Measurements from ENCODE around the gene MEI1.
A peak's percentile ranks its signal among the peaks of the same experiment; 100 is the strongest.
"Not testable (repeated sequence)": the region's sequence is repeated elsewhere in the genome, so short reads cannot be mapped to it uniquely, and the experiment has no call there.

The MEI1 gene

GRCh38 chr22:41682033-41682807 is 17.1 kb upstream of the MEI1 start:
- FAIRE-seq (peak; percentile 85), DNase-seq (ENCODE audit: extremely low spot score, insufficient read length, low read depth) (peak; percentile 67)

DNA sequence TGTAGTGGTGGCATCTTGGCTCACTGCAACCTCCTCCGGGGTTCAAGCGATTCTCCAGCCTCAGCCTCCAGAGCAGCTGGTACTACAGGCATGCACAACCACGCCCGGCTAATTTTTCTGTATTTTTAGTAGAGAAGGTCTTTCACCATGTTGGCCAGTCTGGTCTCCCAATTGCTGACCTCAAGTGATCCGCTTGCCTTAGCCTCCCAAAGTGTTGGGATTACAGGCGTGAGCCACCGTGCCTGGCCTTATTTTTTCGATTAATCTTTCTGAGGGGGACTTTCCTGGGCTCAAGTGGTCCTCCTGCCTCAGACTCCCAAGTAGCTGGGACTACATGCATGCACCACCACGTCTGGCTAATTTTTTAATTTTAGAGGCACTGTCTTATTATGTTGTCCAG is 16.3 kb upstream of the MEI1 start:
- FAIRE-seq (no peak), DNase-seq (ENCODE audit: extremely low spot score, insufficient read length, low read depth) (no peak)

DNA sequence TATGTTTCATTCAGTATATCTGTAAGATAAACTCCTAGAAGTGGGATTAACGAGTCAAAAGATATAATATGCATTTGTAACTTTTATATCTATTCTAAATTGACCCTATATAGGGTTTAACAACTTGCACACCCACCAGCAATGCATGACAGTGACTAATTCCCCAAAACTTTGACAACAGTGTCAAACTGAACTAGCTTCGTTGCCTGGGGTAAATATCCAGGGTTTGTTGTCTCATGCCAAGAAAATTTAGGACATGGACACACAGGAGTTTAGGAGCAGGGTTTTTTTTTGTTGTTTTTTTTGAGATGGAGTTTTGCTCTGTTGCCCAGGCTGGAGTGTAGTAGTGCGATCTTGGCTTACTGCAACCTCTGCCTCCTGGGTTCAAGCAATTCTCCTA is 15.7 kb upstream of the MEI1 start:
- no peak for FAIRE-seq

GRCh38 chr22:41684194-41684593 is 15.1 kb upstream of the MEI1 start:
- DNase-seq (ENCODE audit: extremely low spot score, insufficient read length, low read depth) (no peak), FAIRE-seq (no peak)

More for the DNA sequence above, 15.7 kb upstream of the MEI1 start:
- DNase-seq (ENCODE audit: extremely low spot score, insufficient read length, low read depth), result no peak

DNA sequence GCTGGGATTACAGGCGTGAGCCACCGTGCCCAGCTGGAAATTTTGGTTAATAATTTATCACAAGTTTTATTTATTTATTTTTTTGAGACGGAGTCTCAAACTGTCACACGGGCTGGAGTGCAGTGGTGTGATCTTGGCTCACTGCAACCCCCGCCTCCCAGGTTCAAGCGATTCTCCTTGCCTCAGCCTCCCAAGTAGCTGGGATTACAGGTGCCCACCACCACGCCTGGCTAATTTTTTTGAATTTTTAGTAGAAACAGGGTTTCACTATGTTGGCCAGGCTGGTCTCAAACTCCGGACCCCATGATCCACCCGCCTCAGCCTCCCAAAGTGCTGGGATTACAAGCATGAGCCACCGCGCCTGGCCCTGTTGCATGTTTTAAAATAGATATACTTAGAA is 12.4 kb upstream of the MEI1 start:
- DNase-seq (ENCODE audit: extremely low spot score, insufficient read length, low read depth); FAIRE-seq: not testable (repeated sequence)

DNA sequence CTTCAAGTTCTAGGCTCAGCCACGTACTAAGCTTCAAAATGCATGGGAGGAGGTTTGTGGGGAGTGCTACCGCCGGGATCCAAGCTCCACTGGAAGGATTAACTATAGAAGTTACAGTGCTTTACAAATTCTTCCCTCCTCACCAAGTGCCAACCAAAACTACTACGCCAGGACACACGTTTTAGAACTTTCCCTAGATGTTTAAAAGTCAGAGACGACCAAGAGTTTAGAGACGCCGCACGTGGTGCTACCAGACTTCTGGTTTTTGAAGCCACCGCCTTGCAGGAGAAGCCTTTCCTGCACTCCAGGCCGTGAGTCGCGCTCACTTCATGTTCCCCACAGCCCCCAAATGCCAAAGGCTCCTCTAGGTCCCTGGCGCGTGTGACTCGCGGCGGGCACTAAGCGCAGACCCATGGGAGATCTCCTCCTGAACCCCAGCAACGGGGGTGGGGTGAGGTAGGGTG is 11.4 kb upstream of the MEI1 start:
- FAIRE-seq (peak; percentile 49), DNase-seq (ENCODE audit: extremely low spot score, insufficient read length, low read depth) (no peak)

GRCh38 chr22:41688365-41689211 is 10.7 kb upstream of the MEI1 start, which contains the start of gene SNU13:
SNU13 (minus strand) TSS chr22:41688867; CDS start chr22:41688796, 71 bp downstream.
- FAIRE-seq, result peak; percentile 97
- peak; percentile 92 for DNase-seq (ENCODE audit: extremely low spot score, insufficient read length, low read depth)

- DNase-seq (ENCODE audit: extremely low spot score, insufficient read length, low read depth), result no peak
- no peak for FAIRE-seq
Measured at GRCh38 chr22:41690476-41690875, 8.8 kb upstream of the MEI1 start.

GRCh38 chr22:41695211-41695610 is 4.1 kb upstream of the MEI1 start:
- DNase-seq (ENCODE audit: extremely low spot score, insufficient read length, low read depth) (no peak), FAIRE-seq (no peak)

GRCh38 chr22:41696703-41697102 is 2.6 kb upstream of the MEI1 start:
- FAIRE-seq, result no peak
- DNase-seq (ENCODE audit: extremely low spot score, insufficient read length, low read depth), result no peak

GRCh38 chr22:41697126-41697775 is 2.1 kb upstream of the MEI1 start:
- peak; percentile 78 for DNase-seq (ENCODE audit: extremely low spot score, insufficient read length, low read depth)
- peak; percentile 93 for FAIRE-seq

- FAIRE-seq, result no peak
- DNase-seq (ENCODE audit: extremely low spot score, insufficient read length, low read depth), result no peak
Measured at GRCh38 chr22:41700108-41700364, 733 bp downstream of the MEI1 start.

- FAIRE-seq (no peak), DNase-seq (ENCODE audit: extremely low spot score, insufficient read length, low read depth) (no peak)
Measured at GRCh38 chr22:41702763-41703162, 3.5 kb downstream of the MEI1 start.

- DNase-seq (ENCODE audit: extremely low spot score, insufficient read length, low read depth) (no peak), FAIRE-seq (no peak)
Measured at GRCh38 chr22:41709341-41709740, 10.0 kb downstream of the MEI1 start.

DNA sequence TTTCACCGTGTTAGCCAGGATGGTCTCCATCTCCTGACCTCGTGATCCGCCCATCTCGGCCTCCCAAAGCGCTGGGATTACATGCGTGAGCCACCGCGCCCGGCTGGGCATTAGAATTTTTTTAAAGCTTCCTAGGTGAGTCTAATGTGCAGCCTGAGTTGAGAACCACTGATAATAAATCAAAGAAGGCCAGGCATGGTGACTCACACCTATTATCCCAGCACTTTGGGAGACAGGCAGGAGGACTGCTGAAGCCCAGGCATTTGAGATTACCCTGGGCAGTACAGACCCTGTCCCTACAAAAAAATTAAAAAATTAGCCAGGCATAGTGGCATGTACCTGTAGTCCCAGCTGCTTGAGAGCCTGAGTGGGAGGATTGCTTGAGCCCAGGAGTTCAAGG is 13.7 kb downstream of the MEI1 start:
- no peak for FAIRE-seq
- no peak for DNase-seq (ENCODE audit: extremely low spot score, insufficient read length, low read depth)

GRCh38 chr22:41722496-41722895 is 23.2 kb downstream of the MEI1 start:
- no peak for FAIRE-seq
- no peak for DNase-seq (ENCODE audit: extremely low spot score, insufficient read length, low read depth)

DNA sequence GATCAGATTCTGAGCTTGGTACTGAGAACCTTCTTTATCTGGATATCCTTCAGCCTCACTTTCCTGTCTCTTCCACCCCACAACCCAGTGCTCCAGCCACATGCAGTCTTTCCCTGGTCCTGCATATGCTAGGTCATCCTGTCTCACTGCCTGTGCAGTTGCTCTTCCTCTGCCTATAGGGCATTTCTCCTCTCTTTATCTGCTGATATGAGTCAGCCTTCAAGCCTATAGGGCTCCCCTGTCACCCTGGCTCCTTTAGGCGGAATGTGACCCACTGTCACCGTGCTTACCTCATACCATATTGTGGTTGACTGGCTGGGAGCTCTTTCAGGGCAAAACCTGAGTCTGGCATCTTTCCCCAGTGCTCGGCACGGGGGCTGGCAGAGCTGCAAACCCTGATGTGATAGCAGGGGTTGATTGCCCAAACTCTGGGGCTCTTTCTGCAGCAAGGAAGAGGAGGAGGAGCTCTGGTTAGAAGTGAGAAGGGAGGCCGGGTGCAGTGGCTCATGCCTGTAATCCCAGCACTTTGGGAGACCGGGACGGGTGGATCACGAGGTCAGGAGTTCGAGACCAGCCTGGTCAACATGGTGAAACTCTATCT is 26.3 kb downstream of the MEI1 start:
- DNase-seq (ENCODE audit: extremely low spot score, insufficient read length, low read depth), result no peak
- FAIRE-seq, result no peak

DNA sequence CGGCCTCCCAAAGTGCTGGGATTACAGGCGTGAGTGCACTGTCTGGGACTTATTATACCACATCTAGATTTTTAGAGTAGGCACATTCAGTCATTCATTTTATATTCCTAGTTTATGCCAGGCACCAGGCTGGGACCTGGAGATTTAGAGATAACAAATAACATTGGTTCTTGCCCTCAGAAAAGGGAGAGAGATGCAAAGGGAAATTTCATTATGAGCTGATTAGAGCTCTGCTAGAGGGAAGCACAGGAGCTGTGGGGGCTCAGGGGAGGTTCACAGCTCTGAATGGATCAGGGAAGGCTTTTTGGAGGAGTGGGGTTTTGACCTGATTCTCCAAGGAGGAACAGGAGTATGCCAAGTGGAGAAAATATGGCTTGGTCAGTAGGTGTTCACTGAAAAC is 32.3 kb downstream of the MEI1 start:
- DNase-seq (ENCODE audit: extremely low spot score, insufficient read length, low read depth) (no peak), FAIRE-seq (no peak)

GRCh38 chr22:41732096-41732772 is 32.9 kb downstream of the MEI1 start:
- FAIRE-seq, result no peak
- DNase-seq (ENCODE audit: extremely low spot score, insufficient read length, low read depth), result no peak

- not testable (repeated sequence) for DNase-seq (ENCODE audit: extremely low spot score, insufficient read length, low read depth); FAIRE-seq
Measured at GRCh38 chr22:41733241-41733640, 33.9 kb downstream of the MEI1 start.

Data from GM18507 (cell line).